NCI-H345 treated with DMSO at 0.1 percent for 48 hours (cell line): Measurements from ENCODE around the gene TGFA.

Source experiments
- DNase-seq: peaks from one replicate; lab custom pipeline; 2025; ENCODE audit not compliant: unreplicated experiment; lab: John Stamatoyannopoulos, UW

Gene TGFA

GRCh38 chr2:70553334-70553583, 367 bp downstream of the TGFA start:
- DNase-seq = peak; percentile 33

- DNase-seq = peak; percentile 27
Observed at GRCh38 chr2:70552501-70553333, 909 bp downstream of the TGFA start.

GRCh38 chr2:70551167-70551566, 2.5 kb downstream of the TGFA start:
- no peak for DNase-seq

GRCh38 chr2:70549962-70550361, 3.7 kb downstream of the TGFA start:
- no peak for DNase-seq

GRCh38 chr2:70549064-70549710, 4.4 kb downstream of the TGFA start:
- DNase-seq = no peak

- DNase-seq = no peak
Observed at GRCh38 chr2:70548233-70548632, 5.4 kb downstream of the TGFA start.

- no peak for DNase-seq
Observed at GRCh38 chr2:70546885-70547284, 6.7 kb downstream of the TGFA start.

- no peak for DNase-seq
Observed at GRCh38 chr2:70546376-70546775, 7.2 kb downstream of the TGFA start.

GRCh38 chr2:70541481-70542020, 12.1 kb downstream of the TGFA start:
- DNase-seq = no peak

GRCh38 chr2:70537840-70538239, 15.8 kb downstream of the TGFA start:
- no peak for DNase-seq

- DNase-seq = no peak
Observed at GRCh38 chr2:70536517-70537055, 17.0 kb downstream of the TGFA start.

- no peak for DNase-seq
Observed at GRCh38 chr2:70535573-70535972, 18.1 kb downstream of the TGFA start.

- DNase-seq = no peak
Observed at GRCh38 chr2:70534183-70534836, 19.3 kb downstream of the TGFA start.

GRCh38 chr2:70532244-70532935, 21.2 kb downstream of the TGFA start:
- no peak for DNase-seq

GRCh38 chr2:70531419-70532086, 22.1 kb downstream of the TGFA start:
- DNase-seq = no peak

GRCh38 chr2:70529610-70530009, 24.0 kb downstream of the TGFA start:
- DNase-seq = no peak

- DNase-seq = no peak
Observed at GRCh38 chr2:70528929-70529328, 24.7 kb downstream of the TGFA start.

GRCh38 chr2:70528276-70528675, 25.4 kb downstream of the TGFA start:
- no peak for DNase-seq

- no peak for DNase-seq
Observed at GRCh38 chr2:70527447-70528080, 26.1 kb downstream of the TGFA start.

- peak; percentile 13 for DNase-seq
Observed at GRCh38 chr2:70526126-70526525, 27.5 kb downstream of the TGFA start.
